AG04449 (cell line): ENCODE results near the gene RANBP9.

Experiments
- CTCF ChIA-PET: fragments of 350-600 bp; formaldehyde crosslinking; extraction: SDS; loops from one replicate; lab custom pipeline; 2021; ENCODE audit warnings: antibody characterized with exemption; lab: Yijun Ruan, JAX
- POLR2A ChIA-PET: fragments of 400-600, 350-600 bp; formaldehyde crosslinking; extraction: SDS; loops from one replicate; lab custom pipeline; 2020; ENCODE audit warnings: antibody characterized with exemption, inconsistent platforms; lab: Yijun Ruan, JAX
- DNase-seq: peaks from one replicate; pipeline ENCODE4 v3.0.0-alpha.2; 2010; ENCODE audit warnings: low read depth, low spot score
- H3K4me3 ChIP-seq: 2 replicates; pipeline ENCODE4 v1.5.1; 2011; ENCODE audit warnings: low read depth, mild to moderate bottlenecking, control low read depth, low read length
- TF ChIP-seq, protein P1 (sequence below): IDR thresholded peaks from one replicate; pipeline ENCODE4 v1.5.1; 2011; ENCODE audit warnings: mild to moderate bottlenecking, moderate library complexity, low read length, control low read depth, inconsistent platforms; ENCODE audit not compliant: insufficient read depth; ENCODE audit errors: missing control alignments

The RANBP9 gene

DNA sequence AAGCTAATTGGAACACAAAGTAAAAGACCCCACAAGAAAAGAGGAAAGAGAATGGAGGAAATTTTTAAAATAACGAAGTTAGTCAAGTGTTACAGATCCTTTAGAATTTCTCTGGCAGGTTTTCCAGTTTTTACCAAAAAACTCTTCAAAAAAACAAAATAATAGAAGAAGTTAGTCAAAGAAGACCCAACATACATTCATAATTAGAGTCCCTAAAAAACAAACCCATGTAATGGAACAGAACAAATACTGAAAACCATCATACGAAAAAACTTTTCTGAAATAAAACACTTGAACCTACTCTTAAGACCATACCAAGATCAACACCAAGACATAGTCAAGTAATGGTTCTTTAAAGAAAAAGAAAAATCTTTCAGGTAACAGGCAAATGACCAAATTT, 31.6 kb downstream of the RANBP9 start:
- no peak overlapping the region for H3K4me3 ChIP-seq
- POLR2A ChIA-PET = no interaction called here
- TF ChIP-seq, protein P1, sequence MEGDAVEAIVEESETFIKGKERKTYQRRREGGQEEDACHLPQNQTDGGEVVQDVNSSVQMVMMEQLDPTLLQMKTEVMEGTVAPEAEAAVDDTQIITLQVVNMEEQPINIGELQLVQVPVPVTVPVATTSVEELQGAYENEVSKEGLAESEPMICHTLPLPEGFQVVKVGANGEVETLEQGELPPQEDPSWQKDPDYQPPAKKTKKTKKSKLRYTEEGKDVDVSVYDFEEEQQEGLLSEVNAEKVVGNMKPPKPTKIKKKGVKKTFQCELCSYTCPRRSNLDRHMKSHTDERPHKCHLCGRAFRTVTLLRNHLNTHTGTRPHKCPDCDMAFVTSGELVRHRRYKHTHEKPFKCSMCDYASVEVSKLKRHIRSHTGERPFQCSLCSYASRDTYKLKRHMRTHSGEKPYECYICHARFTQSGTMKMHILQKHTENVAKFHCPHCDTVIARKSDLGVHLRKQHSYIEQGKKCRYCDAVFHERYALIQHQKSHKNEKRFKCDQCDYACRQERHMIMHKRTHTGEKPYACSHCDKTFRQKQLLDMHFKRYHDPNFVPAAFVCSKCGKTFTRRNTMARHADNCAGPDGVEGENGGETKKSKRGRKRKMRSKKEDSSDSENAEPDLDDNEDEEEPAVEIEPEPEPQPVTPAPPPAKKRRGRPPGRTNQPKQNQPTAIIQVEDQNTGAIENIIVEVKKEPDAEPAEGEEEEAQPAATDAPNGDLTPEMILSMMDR = no peak
- no peak for DNase-seq
- CTCF ChIA-PET = no interaction called here

DNA sequence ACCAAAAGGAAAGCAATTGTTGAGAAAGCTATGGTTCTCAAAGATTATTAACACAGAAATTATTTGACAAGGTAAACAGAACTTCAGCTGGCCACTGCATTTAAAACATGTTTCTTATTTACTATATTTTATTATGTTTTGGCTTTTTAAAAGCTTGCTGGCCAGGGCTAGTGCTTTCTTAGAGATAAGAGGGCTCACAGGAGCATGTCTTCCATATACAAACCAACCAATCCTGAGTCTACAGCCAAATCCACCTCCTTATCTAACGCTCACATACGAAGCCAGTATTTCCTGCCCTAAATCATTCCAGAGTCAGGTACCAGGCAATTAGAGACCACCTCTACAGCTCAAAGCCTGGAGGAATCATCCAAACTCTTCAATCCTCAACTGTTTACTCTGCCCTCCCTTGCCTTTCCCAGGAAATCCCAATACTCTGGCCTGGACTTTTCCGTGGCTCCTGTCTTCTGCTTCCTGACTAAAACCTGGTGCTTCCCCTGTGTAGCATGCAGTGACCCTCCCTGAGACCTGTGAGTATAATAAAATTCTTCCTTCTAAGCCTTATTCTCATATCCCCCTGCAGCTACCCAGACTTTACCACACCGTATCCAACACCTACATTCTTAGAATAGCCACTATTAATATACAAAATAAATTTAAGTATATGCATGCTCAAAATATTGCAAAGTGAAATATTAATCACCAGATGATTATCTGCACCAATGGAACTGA, 33.2 kb downstream of the RANBP9 start:
- TF ChIP-seq, protein P1 = no peak
- H3K4me3 ChIP-seq = no peak overlapping the region
- DNase-seq = no peak
- ChIA-PET POLR2A (no interaction called here), CTCF (interaction anchor here (1.1 to 2.0 kb wide), 2 partner anchors 9 to 32 kb away, joined by 3 to 6 read pairs; no protein-coding TSS in a partner anchor)

DNA sequence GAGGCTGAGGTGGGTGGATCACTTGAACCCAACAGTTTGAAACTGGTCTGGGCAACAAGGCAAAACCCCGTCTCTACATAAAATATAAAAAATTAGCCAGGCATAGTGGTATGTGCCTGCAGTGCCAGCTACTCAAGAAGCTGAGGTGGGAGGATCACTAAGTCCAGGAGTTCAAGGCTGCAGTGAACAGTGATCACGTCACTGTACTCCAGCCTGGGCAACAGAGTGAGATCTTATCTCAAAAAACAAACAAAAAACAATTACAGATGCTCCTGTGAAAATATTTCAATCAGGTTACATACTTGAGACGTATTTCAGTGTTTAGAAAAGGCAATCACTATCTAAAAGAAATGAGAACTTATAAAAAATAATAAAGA, 33.8 kb downstream of the RANBP9 start:
- H3K4me3 ChIP-seq = no peak overlapping the region
- TF ChIP-seq, protein P1 = no peak
- ChIA-PET CTCF (interaction anchor here (2.0 kb wide), 1 partner anchor 32 kb away, joined by 6 read pairs; no protein-coding TSS in a partner anchor), POLR2A (no interaction called here)
- no peak for DNase-seq

DNA sequence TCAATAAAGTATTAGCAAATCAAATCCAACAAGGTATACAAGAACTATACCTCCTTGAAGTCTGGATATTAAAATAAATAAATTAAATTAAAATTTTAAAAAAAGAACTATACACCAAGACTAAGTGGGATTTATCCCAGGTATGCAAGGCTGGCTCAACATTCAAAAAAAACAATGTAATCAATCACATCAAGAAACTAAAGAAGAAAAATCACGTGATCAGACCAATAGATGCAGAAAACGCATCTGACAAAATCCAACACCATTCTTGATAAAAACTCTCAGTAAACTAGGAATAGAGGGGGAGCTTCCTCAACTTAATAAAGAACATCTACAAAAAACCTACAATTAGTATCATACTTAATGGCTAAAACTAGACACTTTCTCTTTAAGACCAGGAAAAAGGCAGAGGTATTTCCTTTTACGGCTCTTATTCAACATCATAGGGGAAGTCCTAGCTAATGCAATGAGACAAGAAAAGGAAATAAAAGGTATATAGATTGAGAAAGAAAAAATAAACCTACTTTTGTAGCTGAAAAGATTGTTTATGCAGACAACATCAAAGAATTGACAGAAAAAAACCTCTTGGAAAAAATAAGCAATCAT, 35.0 kb downstream of the RANBP9 start:
- no peak for DNase-seq
- ChIA-PET POLR2A (no interaction called here), CTCF (interaction anchor here (1.3 to 2.0 kb wide), 2 partner anchors 27 to 34 kb away, joined by 3 to 6 read pairs; no protein-coding TSS in a partner anchor)
- H3K4me3 ChIP-seq = no peak overlapping the region
- TF ChIP-seq, protein P1 = no peak

DNA sequence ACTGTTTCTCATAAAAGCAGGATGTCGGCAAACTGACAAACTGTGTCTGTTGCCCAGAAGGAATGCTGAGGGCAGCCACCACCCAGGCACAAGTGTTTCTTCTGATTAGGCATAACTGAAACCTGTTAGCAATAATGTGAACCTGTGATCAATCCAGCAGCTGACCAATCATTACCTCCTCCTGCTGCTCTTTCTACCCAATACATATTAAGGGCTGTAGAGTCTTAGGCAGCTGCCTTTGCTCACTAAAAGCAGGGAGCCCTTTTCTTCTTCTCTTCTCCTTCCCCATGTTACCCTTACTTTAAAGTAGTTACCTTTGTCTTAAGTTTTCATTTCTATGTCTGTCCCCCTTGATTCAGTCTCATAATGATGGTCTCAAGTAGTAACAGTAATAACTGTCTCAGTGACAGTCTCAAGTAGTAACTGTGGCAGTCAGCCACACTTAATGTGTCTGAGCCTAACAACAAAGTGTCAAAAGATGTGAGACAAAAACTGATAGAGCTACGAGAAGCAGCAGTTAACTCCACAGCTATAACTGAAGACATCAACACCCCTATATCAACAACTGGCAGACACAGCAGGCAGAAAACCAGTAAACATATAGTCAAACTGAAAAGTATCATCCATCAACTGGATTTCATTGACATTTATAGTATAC, 37.0 kb downstream of the RANBP9 start:
- DNase-seq = no peak
- ChIA-PET POLR2A (no interaction called here), CTCF (interaction anchor here (1.0 kb wide), 1 partner anchor 169 kb away, joined by 3 read pairs; no protein-coding TSS in a partner anchor)
- TF ChIP-seq, protein P1 = no peak
- H3K4me3 ChIP-seq = no peak overlapping the region
